T-helper 17 cell (primary cell): Measurements from ENCODE around the gene TRMT112. TPM values are rescaled to one million over a fixed set of nuclear protein-coding genes. Genes with fewer than 3 reads are reported as not detected.

Experiments used
- ATAC-seq: fragments of 150-1000 bp; cut with Tn5 transposase; 2 replicates; pipeline ENCODE4 v1.10.0; 2021; ENCODE audit warnings: mild to moderate bottlenecking, moderate library complexity
- DNase-seq, 3 donors: peaks; one replicate each; pipeline versions ENCODE4 v3.0.0 to v3.0.0-alpha.2; 2020 to 2021
- H3K9me3 ChIP-seq: one replicate; pipeline ENCODE4 v1.7.0; 2013; ENCODE audit warnings: low read length, mild to moderate bottlenecking; ENCODE audit not compliant: control insufficient read depth, poor library complexity, severe bottlenecking
- H3K27ac Mint-ChIP-seq: one replicate; pipeline ENCODE4 v1.8.0; 2022; ENCODE audit warnings: mild to moderate bottlenecking, moderate library complexity, mixed read lengths
- H3K27me3 Mint-ChIP-seq: one replicate; pipeline ENCODE4 v1.8.0; 2022; ENCODE audit warnings: mixed read lengths
- H3K36me3 Mint-ChIP-seq: one replicate; pipeline ENCODE4 v1.8.0; 2022; ENCODE audit warnings: low read depth, mixed read lengths
- H3K4me1 Mint-ChIP-seq: one replicate; pipeline ENCODE4 v1.8.0; 2022; ENCODE audit warnings: mild to moderate bottlenecking, mixed read lengths
- H3K4me3 Mint-ChIP-seq: one replicate; pipeline ENCODE4 v1.8.0; 2022; ENCODE audit warnings: mild to moderate bottlenecking, moderate library complexity, mixed read lengths
- total RNA-seq, 4 donors: library from RNA in 2 of 4; stranded (reverse) in 2 of 4; gene quantifications; one replicate each; pipeline ENCODE4 v1.2.3 and lab custom pipeline; 2022 to 2026

Gene TRMT112
- total RNA-seq, 2 donors from 2014 or later: 95.4 to 110 TPM

DNA sequence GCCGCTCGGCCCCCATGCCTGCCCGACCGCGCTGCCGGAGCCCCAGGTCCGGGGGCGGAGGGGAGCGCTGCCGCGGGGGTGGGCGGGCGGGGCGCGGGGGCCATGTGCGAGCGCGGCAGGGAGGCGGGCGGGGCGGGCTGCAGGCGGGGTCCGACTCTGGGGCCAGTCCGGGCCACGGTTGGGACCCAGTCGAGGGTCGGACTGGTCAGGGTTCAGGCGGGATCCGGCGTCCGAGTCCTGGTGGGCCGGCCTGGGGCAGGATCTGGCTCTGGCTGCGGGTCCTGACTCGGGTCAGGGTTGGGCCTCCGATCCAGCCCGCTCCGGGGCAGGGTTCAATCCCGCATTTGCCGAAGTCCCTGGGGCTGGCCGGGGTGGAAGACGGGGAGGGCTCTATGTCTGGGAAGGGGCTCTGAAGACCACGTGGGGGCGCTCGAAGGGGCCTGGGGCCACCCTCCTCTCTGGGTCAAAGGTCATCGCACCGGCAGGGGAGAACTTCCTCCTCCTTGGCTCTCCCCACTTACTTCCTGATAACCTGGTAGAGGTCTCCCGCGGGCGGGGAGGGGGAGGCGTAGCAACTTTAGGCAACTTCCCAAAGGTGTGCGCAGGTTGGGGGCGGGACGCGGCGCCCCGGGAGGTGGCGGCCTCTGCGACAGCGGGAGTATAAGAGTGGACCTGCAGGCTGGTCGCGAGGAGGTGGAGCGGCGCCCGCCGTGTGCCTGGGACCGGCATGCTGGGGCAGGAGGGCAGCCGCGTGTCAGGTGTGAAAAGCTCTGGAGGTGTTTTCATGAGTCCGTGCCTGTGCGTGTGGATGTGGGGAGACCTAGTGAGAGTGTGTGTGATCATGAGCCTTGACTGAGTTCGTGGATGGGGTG lies 11.4 kb downstream of the TRMT112 start:
- Mint-ChIP-seq H3K4me3 (peak overlapping the region; percentile 97), H3K36me3 (no peaks in the 10 kb centered on the region), H3K27ac (peak overlapping the region; percentile 90), H3K4me1 (peaks cover 25% of the 10 kb centered on the region), H3K27me3 (peaks cover under 1% of the 10 kb centered on the region)
- ATAC-seq: peak; percentile 10
- no peaks in the 10 kb centered on the region for H3K9me3 ChIP-seq
- peak; percentile 47 to 67 (median 57) for DNase-seq

DNA sequence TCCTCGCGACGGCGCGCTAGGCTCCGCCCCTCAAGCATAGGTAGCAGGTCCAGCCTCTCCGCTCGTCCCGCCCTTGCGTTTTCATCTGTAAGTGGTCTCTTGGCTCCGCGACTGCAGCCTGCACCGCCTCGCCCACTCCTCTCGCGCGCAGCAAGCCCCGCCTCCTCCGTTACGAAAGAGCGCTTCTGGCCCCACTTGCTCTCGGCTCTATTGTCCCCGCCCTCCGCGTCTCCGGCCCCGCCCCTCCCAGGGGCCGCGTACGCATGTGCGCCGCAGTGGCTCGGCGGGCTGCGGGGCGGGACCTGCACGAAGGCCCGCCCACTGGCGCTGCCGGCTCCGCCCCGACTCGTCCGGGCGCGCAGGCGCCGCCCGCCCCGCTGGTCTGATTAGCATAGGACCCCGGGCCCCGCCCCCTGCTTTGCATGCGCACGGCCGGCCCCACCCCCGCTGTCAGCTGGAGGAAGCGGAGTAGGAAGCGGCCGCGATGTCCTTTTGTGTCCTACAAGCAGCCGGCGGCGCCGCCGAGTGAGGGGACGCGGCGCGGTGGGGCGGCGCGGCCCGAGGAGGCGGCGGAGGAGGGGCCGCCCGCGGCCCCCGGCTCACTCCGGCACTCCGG lies 12.2 kb downstream of the TRMT112 start, which contains the start of gene ESRRA:
Gene ESRRA (plus strand): TSS at position 450 of the 616 bp plus-strand sequence. CDS start 1,656 bp downstream, outside the sequence.
- Mint-ChIP-seq H3K36me3 (no peaks in the 10 kb centered on the region), H3K27ac (peak within 1 kb of the TSS; percentile 94)

DNA sequence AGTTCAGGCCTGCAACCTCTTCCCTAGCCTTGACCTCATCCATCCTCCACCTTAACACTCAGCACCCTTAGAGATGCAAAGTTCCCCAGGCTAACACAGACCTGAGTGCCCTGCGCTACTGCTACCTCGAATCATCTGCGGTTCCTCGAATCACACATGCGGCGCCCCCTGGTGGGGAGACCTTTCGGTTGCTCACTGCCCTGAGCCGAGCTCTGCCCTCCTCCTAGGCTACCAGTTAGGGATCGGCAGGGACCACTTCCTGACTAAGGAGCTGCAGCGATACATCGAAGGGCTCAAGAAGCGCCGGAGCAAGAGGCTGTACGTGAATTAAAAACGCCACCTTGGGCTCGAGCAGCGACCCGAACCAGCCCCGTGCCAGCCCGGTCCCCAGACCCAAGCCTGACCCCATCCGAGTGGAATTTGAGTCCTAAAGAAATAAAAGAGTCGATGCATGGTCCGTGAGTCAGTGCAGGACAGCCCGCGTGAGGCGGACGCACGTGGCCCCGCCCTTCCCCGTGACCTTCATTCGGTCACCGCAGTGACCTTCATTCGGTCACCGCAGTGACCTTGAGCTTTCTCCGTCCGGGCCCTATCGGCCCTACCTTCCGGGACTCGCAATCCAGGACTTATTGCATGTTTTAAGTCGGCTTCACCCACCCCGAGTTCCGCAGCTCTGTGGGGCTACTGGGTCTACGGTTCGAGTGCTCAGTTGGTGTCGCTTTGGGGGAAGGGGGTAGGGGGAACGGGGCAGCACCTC lies 12.9 kb downstream of the TRMT112 start:
- H3K27me3 Mint-ChIP-seq: peaks cover 14% of the 10 kb centered on the region
- H3K36me3 Mint-ChIP-seq: peaks cover 2% of the 10 kb centered on the region
- H3K4me3 Mint-ChIP-seq: peak overlapping the region; percentile 93
- H3K27ac Mint-ChIP-seq: peak overlapping the region; percentile 94
- ATAC-seq (peak; percentile 38), DNase-seq (peak; percentile 83 to 95 (median 87))
- H3K4me1 Mint-ChIP-seq: peaks cover 33% of the 10 kb centered on the region
- H3K9me3 ChIP-seq: no peaks in the 10 kb centered on the region

More for the DNA sequence above, 12.2 kb downstream of the TRMT112 start, which contains the start of gene ESRRA:
- ATAC-seq (peak; percentile 79), DNase-seq (peak; percentile 98 to 100 (median 99))
- peak within 1 kb of the TSS; percentile 97 for H3K4me3 Mint-ChIP-seq
- no peaks in the 10 kb centered on the region for H3K9me3 ChIP-seq
- peaks cover 30% of the 10 kb centered on the region for H3K4me1 Mint-ChIP-seq
- peaks cover 8% of the 10 kb centered on the region for H3K27me3 Mint-ChIP-seq

DNA sequence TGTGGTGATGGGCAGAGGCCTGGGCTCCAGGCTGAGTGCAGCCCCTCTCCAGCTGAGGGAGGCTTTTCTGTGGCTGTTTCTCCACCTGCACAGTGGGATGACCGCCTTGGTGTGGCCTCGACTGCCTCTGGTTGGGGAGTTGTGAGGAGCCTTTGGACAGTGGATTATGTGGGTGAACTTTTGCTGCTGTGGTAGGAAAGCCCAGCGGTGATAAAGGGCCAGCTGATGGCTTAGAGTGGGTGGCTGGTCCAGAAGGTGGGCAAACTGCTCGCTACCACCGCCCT lies 13.4 kb downstream of the TRMT112 start:
- H3K27ac Mint-ChIP-seq: peak overlapping the region; percentile 94
- no peak for DNase-seq

DNA sequence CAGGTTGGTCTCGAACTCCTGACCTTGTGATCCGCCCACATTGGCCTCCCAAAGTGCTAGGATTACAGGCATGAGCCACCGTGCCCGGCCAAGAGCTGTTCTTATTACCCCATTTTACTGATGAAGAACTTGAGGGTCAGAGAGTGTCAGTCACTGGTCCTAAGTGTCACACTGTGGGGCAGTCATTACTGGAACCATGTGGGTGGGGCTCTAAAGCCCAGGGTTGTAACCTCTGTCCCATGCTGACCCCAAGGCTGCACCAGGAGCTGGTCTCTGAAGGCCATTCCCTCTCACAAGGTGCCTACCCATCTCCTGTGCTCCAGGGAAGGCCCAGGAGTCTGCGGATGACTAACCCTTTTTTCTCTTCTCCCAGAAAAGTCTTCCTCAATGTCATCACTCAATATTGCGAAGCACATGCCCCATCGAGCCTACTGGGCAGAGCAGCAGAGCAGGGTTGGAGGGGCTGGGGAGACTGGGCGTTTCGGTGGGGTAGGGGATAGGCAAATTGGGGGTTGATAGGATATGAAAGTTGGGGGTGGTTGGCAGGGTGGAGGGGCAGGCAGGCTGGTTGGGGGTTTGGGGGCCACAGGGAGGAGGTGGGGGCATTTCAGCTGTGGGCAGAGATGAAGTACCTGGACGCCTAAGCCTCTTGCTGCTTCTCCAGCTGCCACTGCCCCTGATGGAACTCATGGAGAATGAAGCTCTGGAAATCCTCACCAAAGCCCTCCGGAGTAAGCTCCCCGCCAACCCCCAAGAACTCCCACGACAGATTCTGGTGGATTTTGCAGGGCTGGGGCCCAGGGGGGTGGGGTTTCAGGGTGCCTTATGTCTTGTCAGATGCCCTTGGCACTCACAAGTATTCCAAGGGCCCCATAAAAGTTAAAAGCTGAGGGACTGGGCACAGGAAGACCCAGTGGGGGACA lies 14.0 kb downstream of the TRMT112 start:
- Mint-ChIP-seq H3K27me3 (peaks cover 16% of the 10 kb centered on the region), H3K4me3 (no peak overlapping the region), H3K27ac (peak overlapping the region; percentile 85), H3K4me1 (peaks cover 33% of the 10 kb centered on the region), H3K36me3 (peaks cover 2% of the 10 kb centered on the region)
- ATAC-seq (no peak), DNase-seq (no peak)
- no peaks in the 10 kb centered on the region for H3K9me3 ChIP-seq

More for the DNA sequence above, 13.4 kb downstream of the TRMT112 start:
- ATAC-seq: no peak
- Mint-ChIP-seq H3K4me3 (peak overlapping the region; percentile 93), H3K27me3 (peaks cover 14% of the 10 kb centered on the region), H3K36me3 (peaks cover 2% of the 10 kb centered on the region), H3K4me1 (peaks cover 33% of the 10 kb centered on the region)
- H3K9me3 ChIP-seq: no peaks in the 10 kb centered on the region

DNA sequence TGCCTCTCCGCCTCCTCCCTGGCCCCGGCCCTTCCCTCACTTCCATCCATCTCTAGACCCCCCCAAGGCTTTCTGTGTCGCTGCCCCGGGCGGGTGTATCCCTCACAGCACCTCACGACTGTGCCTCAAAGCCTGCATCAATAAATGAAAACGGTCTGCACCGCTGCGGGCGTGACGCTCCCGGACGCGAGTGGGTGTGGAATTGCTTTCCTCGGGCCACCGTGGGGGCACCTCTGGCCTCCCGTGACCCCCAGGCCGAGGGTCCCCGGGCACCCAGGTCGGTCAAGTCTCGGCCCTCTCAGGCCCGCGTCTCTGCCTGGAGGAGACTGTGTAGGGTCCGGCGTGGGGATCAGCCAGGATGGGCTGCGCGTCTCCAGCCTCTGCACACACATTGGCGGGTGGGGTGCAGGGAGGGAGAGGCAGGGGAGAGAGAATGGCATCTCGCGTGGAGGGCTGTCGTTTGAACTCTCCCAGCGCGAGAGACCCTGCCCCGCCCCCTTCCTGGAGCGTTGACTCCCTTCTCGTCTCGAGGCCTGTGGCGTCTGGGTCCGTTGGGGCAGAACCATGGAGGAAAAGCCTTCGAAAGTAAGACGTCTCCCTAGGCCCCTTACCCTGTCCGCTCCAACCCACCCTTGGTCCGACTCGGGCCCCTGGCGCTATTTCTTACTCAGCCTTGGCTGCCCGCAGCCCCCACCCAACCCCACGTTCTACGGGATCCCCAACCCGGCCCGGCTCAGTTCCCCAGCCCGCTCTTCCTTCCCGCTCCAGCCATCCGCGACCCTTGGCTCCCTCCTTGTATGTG lies 17.3 kb downstream of the TRMT112 start, which contains the start of gene CATSPERZ:
Gene CATSPERZ (plus strand): TSS at position 512 of the 802 bp plus-strand sequence. CDS start 53 bp downstream, at position 565.
- Mint-ChIP-seq H3K27ac (peak within 1 kb of the TSS; percentile 85), H3K4me3 (peak within 1 kb of the TSS; percentile 88), H3K4me1 (peaks cover 29% of the 10 kb centered on the region), H3K36me3 (peaks cover 2% of the 10 kb centered on the region), H3K27me3 (peaks cover 43% of the 10 kb centered on the region)
- no peak for ATAC-seq
- no peaks in the 10 kb centered on the region for H3K9me3 ChIP-seq
- no peak for DNase-seq

DNA sequence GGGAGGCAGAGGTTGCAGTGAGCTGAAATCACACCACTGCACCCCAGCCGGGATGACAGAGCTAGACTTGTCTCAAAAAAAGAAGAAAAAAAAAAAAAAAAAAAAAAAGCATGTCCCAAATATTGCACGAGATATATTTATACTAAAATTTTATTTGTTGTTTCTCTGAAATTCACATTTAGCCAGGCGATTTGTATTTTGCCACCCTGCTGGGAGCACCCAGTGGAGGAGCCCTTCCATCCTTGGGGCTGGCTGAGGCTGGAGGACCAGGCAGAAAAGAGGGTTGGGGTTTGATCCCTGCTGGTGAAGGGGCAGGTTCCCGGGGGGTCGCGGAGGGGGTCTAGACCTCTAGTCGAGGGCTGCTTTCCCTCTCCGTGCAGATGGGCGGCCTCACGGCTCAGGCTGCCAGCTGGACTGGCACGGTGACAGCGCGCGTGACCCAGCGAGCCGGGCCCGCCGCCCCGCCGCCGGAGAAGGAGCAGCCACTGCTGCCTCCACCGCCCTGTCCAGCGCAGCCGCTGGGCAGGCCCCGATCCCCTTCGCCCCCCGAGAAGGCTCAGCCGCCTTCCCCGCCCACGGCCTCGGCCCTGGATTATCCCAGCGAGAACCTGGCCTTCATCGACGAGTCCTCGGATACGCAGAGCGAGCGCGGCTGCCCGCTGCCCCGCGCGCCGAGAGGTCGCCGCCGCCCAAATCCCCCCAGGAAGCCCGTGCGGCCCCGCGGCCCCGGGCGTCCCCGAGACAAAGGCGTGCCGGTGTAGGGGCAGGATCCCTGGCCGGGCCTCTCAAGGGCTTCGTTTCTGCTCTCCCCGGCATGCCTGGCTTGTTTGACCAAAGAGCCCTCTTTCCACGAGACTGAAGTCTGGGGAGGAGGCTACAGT lies 18.2 kb downstream of the TRMT112 start:
- peak overlapping the region; percentile 88 for H3K4me3 Mint-ChIP-seq
- no peaks in the 10 kb centered on the region for H3K9me3 ChIP-seq
- no peak overlapping the region for H3K27ac Mint-ChIP-seq
- H3K36me3 Mint-ChIP-seq: peaks cover 2% of the 10 kb centered on the region
- ATAC-seq (no peak), DNase-seq (no peak)
- H3K4me1 Mint-ChIP-seq: peaks cover 28% of the 10 kb centered on the region
- H3K27me3 Mint-ChIP-seq: peaks cover 48% of the 10 kb centered on the region

DNA sequence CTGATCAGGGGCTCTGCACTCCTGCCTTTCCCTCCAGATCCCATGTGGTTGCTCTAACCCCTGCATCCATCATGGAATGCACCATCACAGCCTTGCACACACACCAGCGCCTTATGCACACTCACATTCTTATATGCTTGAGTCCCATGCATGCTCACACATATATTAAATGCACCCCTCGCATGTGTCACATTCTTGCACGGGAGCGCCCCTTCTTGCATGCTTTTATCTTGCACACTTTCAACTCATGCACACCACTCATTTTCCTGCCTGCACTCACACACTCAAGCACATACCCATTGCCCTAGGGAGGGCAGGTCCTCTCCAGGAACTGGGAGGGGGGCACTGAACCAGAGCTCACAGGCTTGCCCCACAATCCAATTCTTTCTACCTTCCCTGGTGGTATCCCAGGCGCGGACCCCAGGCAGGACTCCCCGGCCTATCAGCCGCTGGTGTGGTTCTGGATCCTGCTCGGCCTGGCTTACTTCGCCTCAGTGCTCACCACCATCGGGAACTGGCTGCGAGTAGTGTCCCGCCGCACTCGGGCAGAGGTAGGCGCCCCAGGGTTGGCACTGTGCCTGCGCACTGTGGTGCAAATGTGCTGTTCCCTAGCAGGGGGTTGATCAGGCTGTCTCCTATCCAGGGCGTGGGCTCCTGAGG lies 19.5 kb downstream of the TRMT112 start:
- peak overlapping the region; percentile 65 for H3K27ac Mint-ChIP-seq
- ATAC-seq: no peak
- no peak overlapping the region for H3K4me3 Mint-ChIP-seq
- peaks cover 2% of the 10 kb centered on the region for H3K36me3 Mint-ChIP-seq
- H3K9me3 ChIP-seq: no peaks in the 10 kb centered on the region
- H3K27me3 Mint-ChIP-seq: peaks cover 62% of the 10 kb centered on the region
- DNase-seq: no peak
- H3K4me1 Mint-ChIP-seq: peaks cover 26% of the 10 kb centered on the region

DNA sequence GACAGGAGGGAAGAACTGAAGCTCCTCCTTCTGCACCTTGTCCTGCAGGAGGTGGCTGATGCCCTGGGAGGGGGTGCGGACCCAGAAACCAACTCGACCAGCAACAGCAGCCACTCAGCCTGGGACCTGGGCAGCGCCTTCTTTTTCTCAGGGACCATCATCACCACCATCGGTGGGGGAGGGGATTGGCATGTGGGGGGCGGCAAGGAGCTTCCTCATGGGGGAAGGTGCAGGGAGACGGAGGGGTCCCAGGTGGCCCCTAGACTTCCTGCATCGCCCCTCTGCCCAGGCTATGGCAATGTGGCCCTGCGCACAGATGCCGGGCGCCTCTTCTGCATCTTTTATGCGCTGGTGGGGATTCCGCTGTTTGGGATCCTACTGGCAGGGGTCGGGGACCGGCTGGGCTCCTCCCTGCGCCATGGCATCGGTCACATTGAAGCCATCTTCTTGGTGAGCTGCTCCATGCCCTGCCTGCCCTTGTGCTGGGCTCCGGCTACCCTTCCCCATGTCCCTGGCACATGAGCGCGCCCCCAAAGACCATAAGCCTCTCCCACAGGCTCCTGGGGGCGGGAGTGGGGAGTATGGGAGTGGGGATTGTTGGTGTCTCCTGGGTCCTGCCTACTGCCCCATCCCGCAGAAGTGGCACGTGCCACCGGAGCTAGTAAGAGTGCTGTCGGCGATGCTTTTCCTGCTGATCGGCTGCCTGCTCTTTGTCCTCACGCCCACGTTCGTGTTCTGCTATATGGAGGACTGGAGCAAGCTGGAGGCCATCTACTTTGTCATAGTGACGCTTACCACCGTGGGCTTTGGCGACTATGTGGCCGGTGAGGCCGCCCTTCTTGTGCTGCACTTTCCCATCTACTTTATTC lies 20.3 kb downstream of the TRMT112 start:
- Mint-ChIP-seq H3K27ac (peak overlapping the region; percentile 14), H3K4me3 (no peak overlapping the region), H3K27me3 (peaks cover 64% of the 10 kb centered on the region), H3K4me1 (peaks cover 29% of the 10 kb centered on the region), H3K36me3 (peaks cover 2% of the 10 kb centered on the region)
- DNase-seq (no peak), ATAC-seq (no peak)
- no peaks in the 10 kb centered on the region for H3K9me3 ChIP-seq

DNA sequence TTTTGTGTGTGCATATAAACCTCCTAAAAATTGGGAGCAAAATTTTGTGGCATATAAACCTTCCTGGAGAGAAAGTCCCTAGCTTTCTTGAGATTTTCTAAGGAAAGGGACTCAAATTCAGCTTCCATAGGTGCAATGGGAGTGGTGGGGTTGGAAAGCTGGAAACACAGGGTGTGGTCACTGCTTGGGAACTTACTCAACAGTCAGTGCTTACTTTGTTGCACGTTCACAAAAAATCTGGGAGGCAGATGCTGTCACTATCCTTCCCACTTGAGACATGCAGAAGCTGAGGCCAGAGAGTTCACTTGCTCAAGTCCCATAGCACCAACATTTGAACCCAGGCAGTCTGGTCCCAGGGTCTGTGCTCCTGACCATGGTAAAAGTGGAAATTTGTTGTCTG lies 21.1 kb downstream of the TRMT112 start:
- no peaks in the 10 kb centered on the region for H3K9me3 ChIP-seq
- ATAC-seq (no peak), DNase-seq (no peak)
- no peak overlapping the region for H3K27ac Mint-ChIP-seq
- H3K36me3 Mint-ChIP-seq: peaks cover 2% of the 10 kb centered on the region
- no peak overlapping the region for H3K4me3 Mint-ChIP-seq
- peaks cover 64% of the 10 kb centered on the region for H3K27me3 Mint-ChIP-seq
- H3K4me1 Mint-ChIP-seq: peaks cover 29% of the 10 kb centered on the region
